ENCODE measurements around the gene PIGT. TPM values are rescaled to one million over a fixed set of nuclear protein-coding genes. Genes with fewer than 3 reads are reported as not detected.

Gene PIGT
- total and polyA plus RNA-seq, 2 of the 13 experiments (the other 11 are each of a cell fraction or from before 2014, with no cell fraction given): 65.9 to 74.1 TPM

GRCh38 chr20:45470262-45470931 is 54.5 kb downstream of the PIGT start (continued):
- TF ChIP-seq WIZ (CRISPR knock-in tag; IDR thresholded peaks at IDR 0.05) (no peak), THAP9 (CRISPR knock-in tag; IDR thresholded peaks at IDR 0.05; ENCODE audit: borderline replicate concordance) (no peak), ZSCAN31 (CRISPR knock-in tag; IDR thresholded peaks at IDR 0.05; ENCODE audit: low read depth) (no peak), ZNF430 (CRISPR knock-in tag; IDR thresholded peaks at IDR 0.05) (0 out of 2 replicates have a peak, but pooled peaks have one; percentile 47), SMC3 (IDR thresholded peaks at IDR 0.05; ENCODE audit: low read length) (no peak), ZNF781 (CRISPR knock-in tag; IDR thresholded peaks at IDR 0.05; ENCODE audit: borderline replicate concordance, not compliant biosample characterization) (no peak), TEAD3 (CRISPR knock-in tag; optimal IDR thresholded peaks at IDR 0.05; ENCODE audit: borderline replicate concordance) (no peak), RFXAP (CRISPR knock-in tag; IDR thresholded peaks at IDR 0.05; ENCODE audit: borderline replicate concordance) (no peak), FOXK2 (IDR thresholded peaks at IDR 0.05) (no peak), ZFP90 (CRISPR knock-in tag; IDR thresholded peaks at IDR 0.05; ENCODE audit: borderline replicate concordance) (0 out of 2 replicates have a peak, but pooled peaks have one; percentile 11), GABPB1 (CRISPR knock-in tag; IDR thresholded peaks at IDR 0.05) (peak; percentile 67; the same call in 1 of the 2 replicates), NFE2L1 (CRISPR knock-in tag; IDR thresholded peaks at IDR 0.05; ENCODE audit: borderline replicate concordance) (no peak), KAT8 (CRISPR knock-in tag; IDR thresholded peaks at IDR 0.05) (no peak), EEA1 (CRISPR knock-in tag; IDR thresholded peaks at IDR 0.05; ENCODE audit: borderline replicate concordance) (no peak), FLYWCH1 (CRISPR knock-in tag; IDR thresholded peaks at IDR 0.05) (no peak), HOMEZ (CRISPR knock-in tag; IDR thresholded peaks at IDR 0.05; ENCODE audit: low read depth) (no peak), IRX3 (CRISPR knock-in tag; IDR thresholded peaks at IDR 0.05; ENCODE audit: borderline replicate concordance, low read depth) (no peak), ZNF691 (CRISPR knock-in tag; IDR thresholded peaks at IDR 0.05; ENCODE audit: borderline replicate concordance, low read depth) (no peak; the same call in 1 of the 2 replicates), HDAC2 (CRISPR knock-in tag; IDR thresholded peaks at IDR 0.05) (no peak)
- TF ChIP-seq, protein P1, sequence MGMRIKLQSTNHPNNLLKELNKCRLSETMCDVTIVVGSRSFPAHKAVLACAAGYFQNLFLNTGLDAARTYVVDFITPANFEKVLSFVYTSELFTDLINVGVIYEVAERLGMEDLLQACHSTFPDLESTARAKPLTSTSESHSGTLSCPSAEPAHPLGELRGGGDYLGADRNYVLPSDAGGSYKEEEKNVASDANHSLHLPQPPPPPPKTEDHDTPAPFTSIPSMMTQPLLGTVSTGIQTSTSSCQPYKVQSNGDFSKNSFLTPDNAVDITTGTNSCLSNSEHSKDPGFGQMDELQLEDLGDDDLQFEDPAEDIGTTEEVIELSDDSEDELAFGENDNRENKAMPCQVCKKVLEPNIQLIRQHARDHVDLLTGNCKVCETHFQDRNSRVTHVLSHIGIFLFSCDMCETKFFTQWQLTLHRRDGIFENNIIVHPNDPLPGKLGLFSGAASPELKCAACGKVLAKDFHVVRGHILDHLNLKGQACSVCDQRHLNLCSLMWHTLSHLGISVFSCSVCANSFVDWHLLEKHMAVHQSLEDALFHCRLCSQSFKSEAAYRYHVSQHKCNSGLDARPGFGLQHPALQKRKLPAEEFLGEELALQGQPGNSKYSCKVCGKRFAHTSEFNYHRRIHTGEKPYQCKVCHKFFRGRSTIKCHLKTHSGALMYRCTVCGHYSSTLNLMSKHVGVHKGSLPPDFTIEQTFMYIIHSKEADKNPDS (CRISPR knock-in tag; IDR thresholded peaks at IDR 0.05): no peak
- TF ChIP-seq, protein P2, sequence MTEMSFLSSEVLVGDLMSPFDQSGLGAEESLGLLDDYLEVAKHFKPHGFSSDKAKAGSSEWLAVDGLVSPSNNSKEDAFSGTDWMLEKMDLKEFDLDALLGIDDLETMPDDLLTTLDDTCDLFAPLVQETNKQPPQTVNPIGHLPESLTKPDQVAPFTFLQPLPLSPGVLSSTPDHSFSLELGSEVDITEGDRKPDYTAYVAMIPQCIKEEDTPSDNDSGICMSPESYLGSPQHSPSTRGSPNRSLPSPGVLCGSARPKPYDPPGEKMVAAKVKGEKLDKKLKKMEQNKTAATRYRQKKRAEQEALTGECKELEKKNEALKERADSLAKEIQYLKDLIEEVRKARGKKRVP (CRISPR knock-in tag; IDR thresholded peaks at IDR 0.05): no peak

Data from HepG2 (cell line).